Right lobe of liver (tissue), 4 donors: Measurements from ENCODE around the gene MAGOH.

Source experiments
- CTCF ChIP-seq, 4 donors: fragments of 200-600 bp in 3 of 4; fragments of 450-650 bp in 1 of 4; IDR thresholded peaks; one replicate each; pipeline versions ENCODE4 v1.5.1 to v1.8.0; 2016 to 2022; ENCODE audit warnings: antibody characterized with exemption in 4 of 4, mild to moderate bottlenecking in 2 of 4
- POLR2A ChIP-seq: fragments of 450-650 bp; IDR thresholded peaks from one replicate; pipeline ENCODE4 v1.6.1; 2017; ENCODE audit warnings: antibody characterized with exemption, mild to moderate bottlenecking
- donor health status: DM: no; HTN: no; CAD: no.
- donor health status: DM: no; HTN: no; CAD: no.
- donor health status: DM: no; HTN: yes; CAD: no.

GRCh38 chr1:53270873-53271272, 32.6 kb upstream of the MAGOH start:
- TF ChIP-seq CTCF (IDR thresholded peaks at IDR 0.05) (no peak), POLR2A (no peak)
